Right lobe of liver (tissue), 4 donors: ENCODE measurements around the gene SSR4.

ENCODE experiments used
- CTCF ChIP-seq, 4 donors: fragments of 200-600 bp in 3 of 4; fragments of 450-650 bp in 1 of 4; IDR thresholded peaks; one replicate each; pipeline versions ENCODE4 v1.5.1 to v1.8.0; 2016 to 2022; ENCODE audit warnings: antibody characterized with exemption in 4 of 4, mild to moderate bottlenecking in 2 of 4
- POLR2A ChIP-seq: fragments of 450-650 bp; IDR thresholded peaks from one replicate; pipeline ENCODE4 v1.6.1; 2017; ENCODE audit warnings: antibody characterized with exemption, mild to moderate bottlenecking
- donor health status: DM: no; HTN: no; CAD: no.
- donor health status: DM: no; HTN: no; CAD: no.
- donor health status: DM: no; HTN: yes; CAD: no.

DNA sequence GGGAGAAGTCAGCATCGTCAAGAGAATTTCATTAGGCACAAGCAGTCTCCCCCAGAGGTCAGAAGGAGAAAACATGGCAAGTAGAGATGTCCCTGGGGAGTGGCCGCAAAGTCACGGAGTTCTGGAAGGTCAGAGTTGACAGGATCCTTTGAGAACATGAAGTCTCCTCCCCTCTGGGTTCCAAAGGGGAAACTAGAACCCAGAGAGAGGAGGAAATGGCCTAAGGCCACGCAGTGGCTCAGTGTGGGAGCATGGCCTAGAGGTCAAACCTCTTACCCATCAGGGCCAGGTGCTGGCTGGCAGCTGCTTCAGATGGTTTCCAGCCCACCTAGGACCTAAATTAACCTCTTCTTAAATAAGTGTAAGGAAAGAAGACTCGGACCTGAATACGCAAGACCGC is 1.2 kb upstream of the SSR4 start:
- TF ChIP-seq POLR2A: peak; percentile 28
- TF ChIP-seq CTCF (IDR thresholded peaks at IDR 0.05): no peak
